Cardiac muscle cell (in vitro differentiated cells and primary cell): ENCODE data around the gene TMEM150A. TPM values are rescaled to one million over a fixed set of nuclear protein-coding genes. Genes with fewer than 3 reads are reported as not detected.

ENCODE experiments used
- DNase-seq, 2 donors: peaks; one replicate each; pipeline versions ENCODE4 v3.0.0 to v3.0.0-alpha.2; 2010 to 2017; ENCODE audit warnings: low read depth in 1 of 2, low spot score in 1 of 2
- H3K27ac ChIP-seq: fragments of 200-600 bp; sonication (generic); 2 replicates; pipeline ENCODE4 v1.5.1; 2016
- H3K27me3 ChIP-seq: fragments of 200-600 bp; sonication (generic); 2 replicates; pipeline ENCODE4 v1.6.0; 2016; ENCODE audit warnings: control low read depth
- H3K36me3 ChIP-seq: fragments of 200-600 bp; sonication (generic); 2 replicates; pipeline ENCODE4 v1.5.1; 2016; ENCODE audit warnings: control low read depth
- H3K4me1 ChIP-seq: fragments of 200-600 bp; sonication (generic); 2 replicates; pipeline ENCODE4 v1.8.1; 2017; ENCODE audit warnings: low read depth, mild to moderate bottlenecking, mixed run types
- H3K4me3 ChIP-seq: fragments of 200-600 bp; sonication (generic); 2 replicates; pipeline ENCODE4 v1.5.1; 2016; ENCODE audit warnings: mild to moderate bottlenecking
- H3K9me3 ChIP-seq: fragments of 200-600 bp; sonication (generic); 2 replicates; pipeline ENCODE4 v1.5.1; 2017; ENCODE audit warnings: low read depth, mild to moderate bottlenecking, control low read depth
- CTCF ChIP-seq: IDR thresholded peaks from 2 replicates; pipeline ENCODE4 v1.5.1; 2012; ENCODE audit warnings: low read depth, mild to moderate bottlenecking, low read length
- polyA plus RNA-seq: library from polyadenylated mRNA; unstranded; fragments of >200 nt; fragmentation: Nextera tagmentation; extraction: Ambion mirVana; gene quantifications from 2 replicates; pipeline ENCODE4 v1.2.1, GENCODE V29; 2016
- total RNA-seq: library from RNA; depleted of rRNA; stranded (reverse); fragments of >200 nt; gene quantifications from 2 replicates; pipeline ENCODE4 v1.2.3, GENCODE V29; 2016

The TMEM150A gene
- total and polyA plus RNA-seq, 2 experiments from 2014 or later, result 14.2 to 34.0 TPM

- no peaks in the 10 kb centered on the region for H3K4me1 ChIP-seq
- peak; percentile 19 to 69 for DNase-seq
- peak; percentile 65 for TF ChIP-seq CTCF
- H3K27me3 ChIP-seq, result no peaks in the 10 kb centered on the region
- no peak overlapping the region for H3K27ac ChIP-seq
- H3K36me3 ChIP-seq, result peaks cover 61% of the 10 kb centered on the region
- H3K9me3 ChIP-seq, result no peaks in the 10 kb centered on the region
- no peak overlapping the region for H3K4me3 ChIP-seq
Measured at GRCh38 chr2:85648619-85649018, 46.1 kb upstream of the TMEM150A start.

DNA sequence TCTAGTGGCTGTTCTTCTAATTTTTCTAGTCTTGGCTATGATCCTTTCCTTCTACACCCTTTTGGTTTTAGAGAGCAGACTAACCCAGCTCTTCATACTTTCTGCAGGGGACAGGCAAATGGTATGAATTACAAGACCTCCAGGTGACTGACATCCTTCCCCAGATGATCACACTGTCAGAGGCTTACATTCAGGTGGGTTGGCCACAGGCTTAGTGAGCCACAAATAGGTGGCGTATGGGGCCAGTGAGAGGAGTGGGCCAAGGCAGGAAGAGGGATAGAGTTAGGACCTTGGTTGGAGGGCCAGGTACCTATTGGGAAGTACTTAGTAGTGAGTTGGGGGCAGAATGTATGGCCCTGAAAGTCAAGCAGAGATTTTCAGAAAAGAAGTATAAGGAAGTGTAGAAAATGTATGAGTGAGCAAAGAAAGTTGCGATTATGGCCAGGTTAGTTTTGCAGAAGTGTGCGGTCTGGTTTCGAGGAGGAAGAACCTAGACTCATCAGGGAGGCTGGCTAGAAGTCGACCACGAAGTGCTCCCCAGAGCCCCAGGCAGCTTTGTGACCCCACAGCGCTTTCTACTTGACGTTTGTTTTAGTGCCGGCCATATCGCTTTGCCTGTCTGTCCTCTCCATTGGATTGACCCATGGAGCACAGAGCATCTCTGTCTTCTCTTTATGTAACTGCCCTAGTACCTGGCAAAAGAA, 45.5 kb upstream of the TMEM150A start:
- no peak overlapping the region for H3K27ac ChIP-seq
- no peaks in the 10 kb centered on the region for H3K27me3 ChIP-seq
- no peak for TF ChIP-seq CTCF
- H3K4me3 ChIP-seq, result no peak overlapping the region
- H3K9me3 ChIP-seq, result no peaks in the 10 kb centered on the region
- peaks cover 65% of the 10 kb centered on the region for H3K36me3 ChIP-seq
- no peak for DNase-seq
- H3K4me1 ChIP-seq, result no peaks in the 10 kb centered on the region

DNA sequence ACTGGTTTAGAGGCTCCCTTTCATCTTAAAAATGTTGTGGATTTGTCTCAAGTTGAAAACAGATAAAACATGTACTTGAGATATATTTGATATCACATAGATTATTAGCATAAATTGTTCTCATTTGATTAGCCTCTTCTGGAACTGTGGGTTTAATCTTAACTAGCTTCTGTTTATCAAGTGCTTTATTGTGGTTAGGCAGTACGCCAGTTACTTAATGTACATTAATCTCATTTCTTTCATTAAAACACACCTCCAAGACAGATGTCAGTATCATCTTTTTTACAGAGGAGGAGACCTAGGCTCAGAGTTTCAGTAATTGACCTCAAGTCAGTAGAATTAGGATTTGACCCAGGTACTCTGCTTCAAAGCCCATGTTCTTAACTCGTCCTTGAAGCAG, 43.7 kb upstream of the TMEM150A start:
- Histone ChIP-seq H3K27me3 (no peaks in the 10 kb centered on the region), H3K9me3 (no peaks in the 10 kb centered on the region), H3K27ac (no peak overlapping the region), H3K4me1 (no peaks in the 10 kb centered on the region), H3K36me3 (peaks cover 77% of the 10 kb centered on the region), H3K4me3 (no peak overlapping the region)
- DNase-seq, result no peak
- TF ChIP-seq CTCF, result no peak

GRCh38 chr2:85644909-85645308, 42.4 kb upstream of the TMEM150A start:
- H3K36me3 ChIP-seq, result peaks cover 77% of the 10 kb centered on the region
- no peak for TF ChIP-seq CTCF
- no peak overlapping the region for H3K4me3 ChIP-seq
- H3K4me1 ChIP-seq, result no peaks in the 10 kb centered on the region
- H3K27me3 ChIP-seq, result no peaks in the 10 kb centered on the region
- DNase-seq, result no peak
- H3K9me3 ChIP-seq, result no peaks in the 10 kb centered on the region
- H3K27ac ChIP-seq, result no peak overlapping the region

GRCh38 chr2:85642725-85643124, 40.2 kb upstream of the TMEM150A start:
- no peaks in the 10 kb centered on the region for H3K27me3 ChIP-seq
- peaks cover 75% of the 10 kb centered on the region for H3K36me3 ChIP-seq
- no peak overlapping the region for H3K4me3 ChIP-seq
- no peak for TF ChIP-seq CTCF
- H3K27ac ChIP-seq, result no peak overlapping the region
- DNase-seq, result no peak
- no peaks in the 10 kb centered on the region for H3K4me1 ChIP-seq
- H3K9me3 ChIP-seq, result no peaks in the 10 kb centered on the region
